GM18951 (cell line): ENCODE measurements around the gene MTA3.
"Not testable (repeated sequence)": the region's sequence is repeated elsewhere in the genome, so short reads cannot be mapped to it uniquely, and the experiment has no call there.

ENCODE experiments used
- POLR2A ChIP-seq: IDR thresholded peaks from 4 replicates; pipeline ENCODE4 v1.6.1; 2011; ENCODE audit warnings: mild to moderate bottlenecking; ENCODE audit not compliant: insufficient read length, insufficient read depth; ENCODE audit errors: extremely low read depth
- in situ Hi-C: fragments of 300-500 bp; cut with MboI; formaldehyde crosslinking; loops from one replicate; pipeline ENCODE4 v1.12.0; 2022; ENCODE audit warnings: low sequenced_read_pairs, mixed read lengths, inconsistent platforms; ENCODE audit not compliant: unreplicated experiment

Gene MTA3

GRCh38 chr2:42573256-42573655, 4.8 kb downstream of the MTA3 start:
- TF ChIP-seq POLR2A = no peak
- in situ Hi-C loops = no loop called here

GRCh38 chr2:42575458-42576064, 7.1 kb downstream of the MTA3 start:
- in situ Hi-C loops = no loop called here
- TF ChIP-seq POLR2A = no peak

GRCh38 chr2:42578621-42579020, 10.2 kb downstream of the MTA3 start:
- no peak for TF ChIP-seq POLR2A
- in situ Hi-C loops = no loop called here

GRCh38 chr2:42581257-42581656, 12.8 kb downstream of the MTA3 start:
- no peak for TF ChIP-seq POLR2A
- in situ Hi-C loops = no loop called here

- in situ Hi-C loops = not testable (repeated sequence)
Measured at GRCh38 chr2:42584628-42585027, 16.2 kb downstream of the MTA3 start.

GRCh38 chr2:42585779-42586178, 17.3 kb downstream of the MTA3 start:
- no peak for TF ChIP-seq POLR2A
- in situ Hi-C loops = no loop called here

- no peak for TF ChIP-seq POLR2A
- in situ Hi-C loops = no loop called here
Measured at GRCh38 chr2:42587526-42588117, 19.2 kb downstream of the MTA3 start.

GRCh38 chr2:42588121-42588520, 19.7 kb downstream of the MTA3 start:
- TF ChIP-seq POLR2A = no peak
- in situ Hi-C loops = no loop called here

GRCh38 chr2:42590176-42590575, 21.7 kb downstream of the MTA3 start:
- no peak for TF ChIP-seq POLR2A
- in situ Hi-C loops = no loop called here

GRCh38 chr2:42593282-42593681, 24.9 kb downstream of the MTA3 start:
- TF ChIP-seq POLR2A = no peak
- in situ Hi-C loops = no loop called here

- TF ChIP-seq POLR2A = no peak
- in situ Hi-C loops = no loop called here
Measured at GRCh38 chr2:42598656-42599055, 30.2 kb downstream of the MTA3 start.

- in situ Hi-C loops = no loop called here
- TF ChIP-seq POLR2A = no peak
Measured at GRCh38 chr2:42601076-42601475, 32.6 kb downstream of the MTA3 start.

- in situ Hi-C loops = no loop called here
- no peak for TF ChIP-seq POLR2A
Measured at GRCh38 chr2:42602218-42602875, 33.9 kb downstream of the MTA3 start.

GRCh38 chr2:42602876-42603219, 34.4 kb downstream of the MTA3 start:
- TF ChIP-seq POLR2A = no peak
- in situ Hi-C loops = no loop called here

GRCh38 chr2:42604341-42604867, 36.0 kb downstream of the MTA3 start:
- in situ Hi-C loops = not testable (repeated sequence)

GRCh38 chr2:42606166-42606565, 37.7 kb downstream of the MTA3 start:
- in situ Hi-C loops = not testable (repeated sequence)
